Rectal smooth muscle tissue (tissue), 1 donor: Measurements from ENCODE around the gene ATG4D.
A peak's percentile ranks its signal among the peaks of the same experiment; 100 is the strongest.

Experiments
- H3K27ac ChIP-seq: one replicate; pipeline ENCODE4 v1.7.0; 2013; ENCODE audit warnings: low read depth, low read length, inconsistent platforms
- H3K27me3 ChIP-seq: one replicate; pipeline ENCODE4 v1.7.0; 2013; ENCODE audit warnings: low read length; ENCODE audit not compliant: control insufficient read depth, insufficient read depth
- H3K36me3 ChIP-seq: one replicate; pipeline ENCODE4 v1.7.0; 2013; ENCODE audit warnings: low read length; ENCODE audit not compliant: control insufficient read depth, insufficient read depth
- H3K4me1 ChIP-seq: one replicate; pipeline ENCODE4 v1.7.0; 2013; ENCODE audit warnings: low read length; ENCODE audit not compliant: control insufficient read depth, insufficient read depth
- H3K4me3 ChIP-seq: one replicate; pipeline ENCODE4 v1.7.0; 2013; ENCODE audit warnings: low read length
- H3K9ac ChIP-seq: one replicate; pipeline ENCODE4 v1.7.0; 2013; ENCODE audit warnings: low read length

Gene ATG4D

DNA sequence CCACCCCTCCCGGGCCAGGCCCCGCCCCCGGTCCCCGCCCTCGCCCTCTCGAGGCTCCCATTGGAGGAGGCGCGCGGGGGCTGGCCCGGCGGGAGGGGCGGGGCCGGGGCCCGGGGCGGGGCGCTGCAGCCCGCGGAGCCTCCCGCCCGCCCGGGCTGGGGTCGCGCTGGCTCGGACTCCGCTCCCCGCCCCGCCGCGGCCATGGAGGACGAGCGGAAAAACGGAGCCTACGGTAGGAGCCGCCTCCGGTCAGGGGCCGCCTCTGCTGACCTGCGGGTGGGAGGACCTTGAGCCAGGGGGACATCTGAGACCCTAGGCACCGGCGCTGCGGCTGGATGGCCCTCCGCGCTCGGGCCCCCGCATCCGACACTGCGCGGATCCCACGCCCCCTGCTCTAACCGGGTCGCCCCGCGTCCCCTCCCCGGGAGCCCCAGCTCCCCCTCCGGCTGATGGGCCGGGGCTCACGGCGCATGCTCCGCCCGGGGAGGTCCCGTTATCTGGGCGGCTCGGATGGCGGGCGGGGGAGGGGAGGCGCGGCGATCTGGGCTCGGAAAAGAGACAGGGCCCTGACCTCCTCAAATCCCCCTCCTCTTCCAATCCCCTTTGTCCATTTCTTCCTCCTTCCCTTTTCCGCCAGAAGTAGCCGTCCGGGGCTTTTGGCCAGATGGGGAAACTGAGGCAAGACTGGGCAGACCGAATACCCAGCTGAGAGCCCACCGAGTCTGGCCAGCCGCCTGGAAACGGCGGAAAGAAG, 58.8 kb downstream of the ATG4D start:
- peak overlapping the region; percentile 84 for H3K9ac ChIP-seq
- H3K4me1 ChIP-seq = no peaks in the 10 kb centered on the region
- H3K27ac ChIP-seq = peak overlapping the region; percentile 66
- no peaks in the 10 kb centered on the region for H3K36me3 ChIP-seq
- peak overlapping the region; percentile 95 for H3K4me3 ChIP-seq
- H3K27me3 ChIP-seq = no peaks in the 10 kb centered on the region
